Measurements from ENCODE around the gene DTX4. TPM values are rescaled to one million over a fixed set of nuclear protein-coding genes. Genes with fewer than 3 reads are reported as not detected.
A peak's percentile ranks its signal among the peaks of the same experiment; 100 is the strongest.

Gene DTX4
- total RNA-seq, 1 donor = 4.7 TPM

DNA sequence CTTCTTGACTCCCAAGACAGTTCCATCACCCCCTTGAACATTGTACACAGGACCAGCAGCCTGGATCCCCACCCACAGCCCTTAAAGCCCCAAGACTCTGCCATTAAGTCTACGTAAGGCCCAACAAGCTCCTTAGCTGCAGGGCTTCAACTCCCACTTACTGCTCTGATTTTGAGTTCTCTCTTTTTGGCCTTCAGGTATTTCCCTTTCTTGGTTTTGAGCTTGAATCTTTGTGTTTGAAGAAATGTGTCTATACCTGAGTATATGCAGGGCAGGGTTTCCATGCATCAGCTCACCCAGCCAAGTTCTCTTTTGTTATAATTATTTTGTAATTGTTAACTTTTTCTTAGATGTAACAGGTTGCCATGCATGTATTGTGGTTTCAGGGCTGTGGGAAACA lies 51.2 kb downstream of the DTX4 start:
- no peak for DNase-seq (ENCODE audit: low read depth)

DNA sequence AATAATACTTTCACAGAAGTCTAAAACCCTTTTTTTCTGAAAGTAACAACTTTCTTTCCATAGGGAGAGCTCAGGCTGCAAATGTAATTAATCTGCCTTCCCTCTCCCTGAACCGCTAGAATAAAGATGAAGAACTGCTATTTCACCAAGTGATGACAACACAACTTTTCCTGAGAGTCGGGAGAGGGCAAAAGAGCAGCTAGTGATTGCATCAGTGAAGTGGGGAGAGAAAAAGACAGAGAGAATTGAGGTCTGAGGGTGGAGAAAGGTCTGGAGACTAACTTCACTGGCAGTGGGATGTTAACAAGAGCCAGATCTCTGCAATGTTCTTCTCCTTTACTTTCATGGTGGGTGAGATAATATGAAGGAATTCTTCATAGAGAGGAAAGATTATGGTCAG lies 51.7 kb downstream of the DTX4 start:
- TF ChIP-seq, protein P1, sequence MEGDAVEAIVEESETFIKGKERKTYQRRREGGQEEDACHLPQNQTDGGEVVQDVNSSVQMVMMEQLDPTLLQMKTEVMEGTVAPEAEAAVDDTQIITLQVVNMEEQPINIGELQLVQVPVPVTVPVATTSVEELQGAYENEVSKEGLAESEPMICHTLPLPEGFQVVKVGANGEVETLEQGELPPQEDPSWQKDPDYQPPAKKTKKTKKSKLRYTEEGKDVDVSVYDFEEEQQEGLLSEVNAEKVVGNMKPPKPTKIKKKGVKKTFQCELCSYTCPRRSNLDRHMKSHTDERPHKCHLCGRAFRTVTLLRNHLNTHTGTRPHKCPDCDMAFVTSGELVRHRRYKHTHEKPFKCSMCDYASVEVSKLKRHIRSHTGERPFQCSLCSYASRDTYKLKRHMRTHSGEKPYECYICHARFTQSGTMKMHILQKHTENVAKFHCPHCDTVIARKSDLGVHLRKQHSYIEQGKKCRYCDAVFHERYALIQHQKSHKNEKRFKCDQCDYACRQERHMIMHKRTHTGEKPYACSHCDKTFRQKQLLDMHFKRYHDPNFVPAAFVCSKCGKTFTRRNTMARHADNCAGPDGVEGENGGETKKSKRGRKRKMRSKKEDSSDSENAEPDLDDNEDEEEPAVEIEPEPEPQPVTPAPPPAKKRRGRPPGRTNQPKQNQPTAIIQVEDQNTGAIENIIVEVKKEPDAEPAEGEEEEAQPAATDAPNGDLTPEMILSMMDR (IDR thresholded peaks at IDR 0.05; ENCODE audit: insufficient read depth, low read depth, low read length) = no peak
- peak; percentile 57 for DNase-seq (ENCODE audit: low read depth)
- H3K4me3 ChIP-seq (ENCODE audit: low read depth, low read length) = no peak overlapping the region

More for the DNA sequence above, 51.2 kb downstream of the DTX4 start:
- no peak overlapping the region for H3K4me3 ChIP-seq (ENCODE audit: low read depth, low read length)
- TF ChIP-seq, protein P1 (IDR thresholded peaks at IDR 0.05; ENCODE audit: insufficient read depth, low read depth, low read length) = no peak

DNA sequence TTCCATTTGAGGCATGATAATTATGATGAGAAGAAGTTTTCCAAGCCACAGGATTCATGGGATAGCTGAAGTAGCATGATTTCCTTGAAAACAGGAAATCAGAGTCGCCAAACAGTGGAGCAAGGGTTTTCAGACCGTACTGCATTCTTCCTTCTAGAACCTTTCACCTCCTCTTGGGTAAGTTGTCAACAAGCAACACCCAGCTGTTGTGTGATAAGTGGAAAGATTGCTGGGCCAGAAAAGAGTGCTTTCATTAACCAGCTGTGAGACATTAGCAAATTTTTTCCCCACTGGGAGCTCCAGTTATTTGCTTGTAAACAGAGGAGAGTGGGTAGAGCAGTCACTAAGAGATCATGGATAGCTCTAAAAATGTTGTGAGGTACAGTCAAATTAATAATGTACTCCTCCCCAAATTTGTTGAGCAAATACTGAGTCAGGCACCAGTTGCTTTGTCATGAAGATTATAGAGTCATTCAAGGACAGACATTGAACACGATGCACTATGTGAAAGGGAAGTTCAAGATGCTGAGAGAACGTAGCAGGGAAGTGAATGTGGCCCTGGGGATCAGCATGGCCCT lies 52.5 kb downstream of the DTX4 start:
- TF ChIP-seq, protein P1 (IDR thresholded peaks at IDR 0.05; ENCODE audit: insufficient read depth, low read depth, low read length) = no peak
- no peak overlapping the region for H3K4me3 ChIP-seq (ENCODE audit: low read depth, low read length)
- DNase-seq (ENCODE audit: low read depth) = peak; percentile 83

DNA sequence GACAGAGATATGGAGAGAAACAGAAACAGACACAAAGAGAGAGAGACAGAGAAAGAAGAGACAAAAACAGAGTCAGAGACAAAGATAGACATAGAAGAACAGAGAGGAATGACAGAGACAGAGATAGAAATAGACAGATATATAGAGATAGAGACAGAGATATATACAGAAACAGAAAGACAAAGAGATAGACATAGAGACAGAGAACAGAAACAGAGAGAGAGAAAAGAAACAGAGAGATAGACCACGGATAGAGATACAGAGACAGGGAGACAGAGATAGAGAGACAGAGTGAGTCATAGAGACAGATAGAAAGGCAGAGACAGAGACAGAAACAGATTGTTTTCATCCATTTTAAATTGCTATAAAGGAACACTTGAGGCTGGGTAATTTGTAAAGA lies 53.1 kb downstream of the DTX4 start:
- DNase-seq (ENCODE audit: low read depth) = no peak
- TF ChIP-seq, protein P1 (IDR thresholded peaks at IDR 0.05; ENCODE audit: insufficient read depth, low read depth, low read length) = no peak
- H3K4me3 ChIP-seq (ENCODE audit: low read depth, low read length) = no peak overlapping the region

DNA sequence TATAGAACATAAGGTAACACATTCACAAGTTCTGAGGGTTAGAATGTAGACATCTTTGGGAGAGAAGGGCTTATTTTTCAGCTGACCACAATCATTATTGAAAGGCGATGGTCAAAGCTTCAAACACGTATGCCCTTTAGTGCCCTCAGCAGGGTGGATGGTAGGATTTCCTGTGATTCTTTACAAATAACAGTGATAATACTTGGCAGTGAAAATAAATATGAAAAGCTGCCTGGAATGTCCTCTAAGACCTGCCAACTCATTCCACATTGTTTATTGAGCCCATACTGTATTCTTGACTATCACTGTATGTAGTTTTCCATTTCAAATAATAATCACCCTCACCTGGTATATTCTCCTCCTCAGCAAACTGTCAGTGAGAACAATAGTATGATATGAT lies 54.5 kb downstream of the DTX4 start:
- no peak for DNase-seq (ENCODE audit: low read depth)
- TF ChIP-seq, protein P1 (IDR thresholded peaks at IDR 0.05; ENCODE audit: insufficient read depth, low read depth, low read length) = no peak
- no peak overlapping the region for H3K4me3 ChIP-seq (ENCODE audit: low read depth, low read length)

DNA sequence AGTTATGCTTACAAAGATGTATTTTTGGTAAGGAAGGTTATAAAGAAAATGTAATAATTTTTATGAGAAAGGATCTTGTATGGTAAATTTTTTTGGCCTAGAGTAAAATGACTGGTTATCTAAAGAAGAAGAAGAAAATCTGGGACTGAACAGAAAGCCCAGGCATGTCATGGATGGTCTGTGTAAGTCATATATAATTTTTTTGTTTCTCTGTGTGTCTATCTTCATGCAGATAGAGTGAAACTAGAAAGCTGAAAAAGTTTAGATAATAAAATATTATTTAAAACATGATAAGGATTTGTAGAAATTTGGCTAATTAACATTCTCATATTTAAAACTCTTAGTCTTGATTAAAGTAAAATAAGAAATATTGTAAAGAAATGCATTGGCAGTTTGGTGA lies 68.4 kb downstream of the DTX4 start:
- DNase-seq (ENCODE audit: low read depth) = no peak
- TF ChIP-seq, protein P1 (IDR thresholded peaks at IDR 0.05; ENCODE audit: insufficient read depth, low read depth, low read length) = no peak
- H3K4me3 ChIP-seq (ENCODE audit: low read depth, low read length) = no peak overlapping the region

DNA sequence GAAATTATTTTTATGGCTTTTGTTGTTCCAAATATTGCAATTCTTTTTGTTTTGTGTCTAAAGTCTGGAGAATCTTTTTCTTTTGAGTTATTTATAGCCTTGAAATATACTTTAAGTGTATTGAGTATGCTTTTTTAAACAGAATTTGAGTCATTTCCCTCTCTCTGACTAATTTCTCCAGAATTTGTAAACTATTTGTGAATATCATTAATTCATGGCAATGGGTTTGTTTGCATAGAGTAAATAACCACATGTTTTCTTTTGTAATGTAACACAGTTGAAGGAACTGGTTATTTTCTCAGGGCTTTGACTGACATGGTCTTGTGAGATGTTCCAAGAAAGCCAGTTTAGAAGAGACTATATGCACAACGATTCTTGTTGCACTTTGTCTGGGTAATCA lies 71.7 kb downstream of the DTX4 start:
- DNase-seq (ENCODE audit: low read depth) = peak; percentile 33
- H3K4me3 ChIP-seq (ENCODE audit: low read depth, low read length) = no peak overlapping the region
- TF ChIP-seq, protein P1 (IDR thresholded peaks at IDR 0.05; ENCODE audit: insufficient read depth, low read depth, low read length) = no peak
